Kidney (tissue), 14 donors: Measurements from ENCODE around the gene TSPAN31. TPM values are rescaled to one million over a fixed set of nuclear protein-coding genes. Genes with fewer than 3 reads are reported as not detected.

Experiments
- DNase-seq, 5 donors: peaks; one replicate each; pipeline ENCODE4 v3.0.0-alpha.2; 2013 to 2020
- FAIRE-seq: peaks from 2 replicates; lab custom pipeline; 2012; peaks lifted over from hg19 to GRCh38; lab: Jason Lieb, UNC
- H3K27ac ChIP-seq, 2 donors: one replicate each; pipeline ENCODE4 v1.7.0; 2013; ENCODE audit warnings: low read depth in 2 of 2, low read length in 2 of 2, inconsistent platforms in 1 of 2
- H3K27me3 ChIP-seq: one replicate; pipeline ENCODE4 v1.7.1; 2013; ENCODE audit warnings: low read length, inconsistent platforms; ENCODE audit not compliant: control insufficient read depth, insufficient read depth
- H3K36me3 ChIP-seq, 3 donors: one replicate each; pipeline versions ENCODE4 v1.7.0 to v1.7.1; 2013; ENCODE audit warnings: low read length in 3 of 3, control low read depth in 1 of 3, inconsistent platforms in 1 of 3; ENCODE audit not compliant: insufficient read depth in 3 of 3, control insufficient read depth in 2 of 3
- H3K4me1 ChIP-seq, 3 donors: one replicate each; pipeline versions ENCODE4 v1.7.0 to v1.7.1; 2013; ENCODE audit warnings: low read length in 3 of 3, inconsistent platforms in 1 of 3, low read depth in 1 of 3; ENCODE audit not compliant: control insufficient read depth in 2 of 3, insufficient read depth in 2 of 3
- H3K4me3 ChIP-seq, 3 donors: one replicate each; pipeline versions ENCODE4 v1.7.0 to v1.8.1; 2013; ENCODE audit warnings: low read length in 3 of 3, control low read depth in 1 of 3, inconsistent platforms in 1 of 3
- H3K9ac ChIP-seq, 3 donors: one replicate each; pipeline versions ENCODE4 v1.7.0 to v1.7.1; 2013; ENCODE audit warnings: low read length in 3 of 3, control low read depth in 1 of 3, inconsistent platforms in 1 of 3
- H3K9me3 ChIP-seq, 3 donors: one replicate each; pipeline versions ENCODE4 v1.7.0 to v1.7.1; 2013; ENCODE audit warnings: low read length in 3 of 3, control low read depth in 1 of 3, inconsistent platforms in 1 of 3; ENCODE audit not compliant: control insufficient read depth in 2 of 3, insufficient read depth in 1 of 3
- CTCF ChIP-seq: IDR thresholded peaks from 3 replicates; pipeline ENCODE4 v1.5.1; 2012; ENCODE audit warnings: mild to moderate bottlenecking, moderate library complexity, borderline replicate concordance; ENCODE audit not compliant: insufficient read depth; ENCODE audit errors: extremely low read depth
- intact Hi-C: fragments of 100-400 bp; cut with DNase I; formaldehyde crosslinking; loops from one replicate; pipeline ENCODE4 v1.11.1; 2022
- polyA plus RNA-seq: library from polyadenylated mRNA; stranded (reverse); fragments of 350-450 nt; fragmentation: Illumina TruSeq; extraction: RNeasy Lipid Tissue Mini Kit (QIAGEN cat#74804); gene quantifications from one replicate; pipeline ENCODE4 v1.2.3, GENCODE V29; 2014; ENCODE audit warnings: low read depth, low replicate concordance; ENCODE audit not compliant: insufficient read depth
- total RNA-seq: library from RNA; stranded (reverse); fragmentation: NEBNext Ultra II Directional; extraction: Animal tissue kit (Norgen Biotek cat#: 25700); gene quantifications from one replicate; pipeline ENCODE4 v1.2.1, GENCODE V29; 2021
- donor health status: control.
- donor health status: control.
- donor health status: control.
- donor health status: control.
- donor health status: control.
- donor health status: DM: yes; HTN: yes; CAD: no.
- donor health status: Normal renal cell carcinoma (clear cell type).

TSPAN31 gene
- total and polyA plus RNA-seq, 2 donors from 2014 or later = 53.3 to 60.1 TPM

GRCh38 chr12:57723630-57723962 lies 21.2 kb upstream of the TSPAN31 start:
- intact Hi-C loops = no loop called here
- H3K36me3 ChIP-seq = peaks cover 0 to 15% (median 15%) of the 10 kb centered on the region in 3 donors
- H3K4me1 ChIP-seq = peaks cover 0 to 12% (median 0%) of the 10 kb centered on the region in 3 donors
- no peak for TF ChIP-seq CTCF
- no peak overlapping the region for H3K27ac ChIP-seq
- no peak overlapping the region for H3K9ac ChIP-seq
- FAIRE-seq (no peak), DNase-seq (no peak)
- no peaks in the 10 kb centered on the region for H3K27me3 ChIP-seq
- no peak overlapping the region for H3K4me3 ChIP-seq
- H3K9me3 ChIP-seq = no peaks in the 10 kb centered on the region

GRCh38 chr12:57724003-57724935 lies 20.6 kb upstream of the TSPAN31 start:
- DNase-seq = no peak
- FAIRE-seq = no peak
- Histone ChIP-seq H3K4me1 (peaks cover 0 to 12% (median 0%) of the 10 kb centered on the region in 3 donors), H3K9ac (no peak overlapping the region), H3K4me3 (no peak overlapping the region), H3K27me3 (no peaks in the 10 kb centered on the region), H3K9me3 (no peaks in the 10 kb centered on the region), H3K36me3 (peaks cover 0 to 11% (median 9%) of the 10 kb centered on the region in 3 donors), H3K27ac (no peak overlapping the region)
- TF ChIP-seq CTCF = no peak
- intact Hi-C loops = no loop called here

- DNase-seq (no peak), FAIRE-seq (no peak)
- intact Hi-C loops = no loop called here
Measured at GRCh38 chr12:57724936-57725740, 19.7 kb upstream of the TSPAN31 start.

More at GRCh38 chr12:57724936-57725740, 19.7 kb upstream of the TSPAN31 start:
- Histone ChIP-seq H3K27me3 (no peaks in the 10 kb centered on the region), H3K9ac (no peak overlapping the region), H3K36me3 (peaks cover 0 to 7% (median 0%) of the 10 kb centered on the region in 3 donors), H3K4me3 (no peak overlapping the region), H3K9me3 (no peaks in the 10 kb centered on the region), H3K27ac (no peak overlapping the region), H3K4me1 (peaks cover 0 to 12% (median 0%) of the 10 kb centered on the region in 3 donors)
- TF ChIP-seq CTCF = no peak
